ENCODE measurements around the gene ANKRD10. TPM values are rescaled to one million over a fixed set of nuclear protein-coding genes. Genes with fewer than 3 reads are reported as not detected.
"Not testable (repeated sequence)": the region's sequence is repeated elsewhere in the genome, so short reads cannot be mapped to it uniquely, and the experiment has no call there.

The ANKRD10 gene
- total RNA-seq, 1 donor from 2014 or later, result 145 TPM

- H3K27ac Mint-ChIP-seq, result no peak overlapping the region
- peaks cover 20% of the 10 kb centered on the region for H3K27me3 Mint-ChIP-seq
Measured at GRCh38 chr13:110838867-110839538, 75.9 kb downstream of the ANKRD10 start.

GRCh38 chr13:110838116-110838515 lies 76.8 kb downstream of the ANKRD10 start:
- no peak overlapping the region for H3K4me3 Mint-ChIP-seq
- intact Hi-C loops (cut with micrococcal nuclease), result no loop called here
- DNase-seq, result no peak
- no peaks in the 10 kb centered on the region for H3K4me1 Mint-ChIP-seq
- H3K27ac Mint-ChIP-seq, result no peak overlapping the region
- H3K9me3 Mint-ChIP-seq, result no peaks in the 10 kb centered on the region
- peaks cover 20% of the 10 kb centered on the region for H3K27me3 Mint-ChIP-seq
- no peaks in the 10 kb centered on the region for H3K36me3 Mint-ChIP-seq (ENCODE audit: low read depth)

More at GRCh38 chr13:110838867-110839538, 75.9 kb downstream of the ANKRD10 start:
- intact Hi-C loops (cut with micrococcal nuclease), result no loop called here
- no peaks in the 10 kb centered on the region for H3K36me3 Mint-ChIP-seq (ENCODE audit: low read depth)
- no peak for DNase-seq
- H3K9me3 Mint-ChIP-seq, result no peaks in the 10 kb centered on the region
- no peaks in the 10 kb centered on the region for H3K4me1 Mint-ChIP-seq
- H3K4me3 Mint-ChIP-seq, result no peak overlapping the region

- H3K9me3 Mint-ChIP-seq; H3K4me1 Mint-ChIP-seq; intact Hi-C loops (cut with micrococcal nuclease); DNase-seq; H3K4me3 Mint-ChIP-seq; H3K36me3 Mint-ChIP-seq (ENCODE audit: low read depth); H3K27ac Mint-ChIP-seq: not testable (repeated sequence)
- peaks cover 21% of the 10 kb centered on the region for H3K27me3 Mint-ChIP-seq
Measured at GRCh38 chr13:110837397-110838061, 77.3 kb downstream of the ANKRD10 start.

GRCh38 chr13:110836605-110836903 lies 78.3 kb downstream of the ANKRD10 start:
- Mint-ChIP-seq H3K27ac (no peak overlapping the region), H3K4me3 (no peak overlapping the region), H3K36me3 (ENCODE audit: low read depth) (no peaks in the 10 kb centered on the region), H3K4me1 (no peaks in the 10 kb centered on the region), H3K27me3 (peaks cover 20% of the 10 kb centered on the region), H3K9me3 (no peaks in the 10 kb centered on the region)
- intact Hi-C loops (cut with micrococcal nuclease), result no loop called here
- no peak for DNase-seq

GRCh38 chr13:110835721-110836604 lies 78.9 kb downstream of the ANKRD10 start:
- H3K27ac Mint-ChIP-seq, result no peak overlapping the region
- H3K9me3 Mint-ChIP-seq, result no peaks in the 10 kb centered on the region
- intact Hi-C loops (cut with micrococcal nuclease), result no loop called here
- no peaks in the 10 kb centered on the region for H3K36me3 Mint-ChIP-seq (ENCODE audit: low read depth)
- DNase-seq, result no peak
- peaks cover 17% of the 10 kb centered on the region for H3K27me3 Mint-ChIP-seq
- no peaks in the 10 kb centered on the region for H3K4me1 Mint-ChIP-seq
- no peak overlapping the region for H3K4me3 Mint-ChIP-seq

GRCh38 chr13:110834572-110834971 lies 80.3 kb downstream of the ANKRD10 start:
- no peak overlapping the region for H3K27ac Mint-ChIP-seq
- no peaks in the 10 kb centered on the region for H3K36me3 Mint-ChIP-seq (ENCODE audit: low read depth)
- intact Hi-C loops (cut with micrococcal nuclease), result no loop called here
- no peak overlapping the region for H3K4me3 Mint-ChIP-seq
- no peak for DNase-seq
- H3K27me3 Mint-ChIP-seq, result peaks cover 11% of the 10 kb centered on the region
- H3K9me3 Mint-ChIP-seq, result no peaks in the 10 kb centered on the region
- no peaks in the 10 kb centered on the region for H3K4me1 Mint-ChIP-seq

GRCh38 chr13:110832531-110832930 lies 82.3 kb downstream of the ANKRD10 start:
- Mint-ChIP-seq H3K27me3 (peaks cover 9% of the 10 kb centered on the region), H3K4me3 (no peak overlapping the region), H3K4me1 (no peaks in the 10 kb centered on the region), H3K36me3 (ENCODE audit: low read depth) (no peaks in the 10 kb centered on the region), H3K27ac (no peak overlapping the region), H3K9me3 (no peaks in the 10 kb centered on the region)
- intact Hi-C loops (cut with micrococcal nuclease), result no loop called here
- DNase-seq, result no peak

- Mint-ChIP-seq H3K36me3 (ENCODE audit: low read depth) (no peaks in the 10 kb centered on the region), H3K27me3 (peaks cover 9% of the 10 kb centered on the region), H3K9me3 (no peaks in the 10 kb centered on the region), H3K27ac (no peak overlapping the region), H3K4me3 (no peak overlapping the region), H3K4me1 (no peaks in the 10 kb centered on the region)
- DNase-seq, result no peak
- intact Hi-C loops (cut with micrococcal nuclease), result no loop called here
Measured at GRCh38 chr13:110832205-110832479, 82.7 kb downstream of the ANKRD10 start.

- Mint-ChIP-seq H3K4me3 (no peak overlapping the region), H3K36me3 (ENCODE audit: low read depth) (no peaks in the 10 kb centered on the region), H3K9me3 (no peaks in the 10 kb centered on the region), H3K4me1 (no peaks in the 10 kb centered on the region), H3K27me3 (peaks cover 7% of the 10 kb centered on the region), H3K27ac (no peak overlapping the region)
- no peak for DNase-seq
- intact Hi-C loops (cut with micrococcal nuclease), result no loop called here
Measured at GRCh38 chr13:110831437-110832204, 83.2 kb downstream of the ANKRD10 start.

- peaks cover 7% of the 10 kb centered on the region for H3K27me3 Mint-ChIP-seq
Measured at GRCh38 chr13:110830800-110831371, 84.0 kb downstream of the ANKRD10 start.

GRCh38 chr13:110830331-110830730 lies 84.5 kb downstream of the ANKRD10 start:
- H3K27ac Mint-ChIP-seq, result no peak overlapping the region
- DNase-seq, result no peak
- H3K4me1 Mint-ChIP-seq, result no peaks in the 10 kb centered on the region
- H3K36me3 Mint-ChIP-seq (ENCODE audit: low read depth), result no peaks in the 10 kb centered on the region
- H3K4me3 Mint-ChIP-seq, result no peak overlapping the region
- intact Hi-C loops (cut with micrococcal nuclease), result no loop called here
- no peaks in the 10 kb centered on the region for H3K9me3 Mint-ChIP-seq
- peaks cover 5% of the 10 kb centered on the region for H3K27me3 Mint-ChIP-seq

More at GRCh38 chr13:110830800-110831371, 84.0 kb downstream of the ANKRD10 start:
- no peak for DNase-seq
- no peaks in the 10 kb centered on the region for H3K9me3 Mint-ChIP-seq
- H3K4me1 Mint-ChIP-seq, result no peaks in the 10 kb centered on the region
- intact Hi-C loops (cut with micrococcal nuclease), result no loop called here
- H3K36me3 Mint-ChIP-seq (ENCODE audit: low read depth), result no peaks in the 10 kb centered on the region
- no peak overlapping the region for H3K27ac Mint-ChIP-seq
- no peak overlapping the region for H3K4me3 Mint-ChIP-seq

- no peak for DNase-seq
- Mint-ChIP-seq H3K4me1 (no peaks in the 10 kb centered on the region), H3K27ac (no peak overlapping the region), H3K27me3 (peaks cover 5% of the 10 kb centered on the region), H3K9me3 (no peaks in the 10 kb centered on the region), H3K4me3 (no peak overlapping the region), H3K36me3 (ENCODE audit: low read depth) (no peaks in the 10 kb centered on the region)
- intact Hi-C loops (cut with micrococcal nuclease), result no loop called here
Measured at GRCh38 chr13:110829486-110829885, 85.4 kb downstream of the ANKRD10 start.

GRCh38 chr13:110828705-110829104 lies 86.2 kb downstream of the ANKRD10 start:
- no peaks in the 10 kb centered on the region for H3K9me3 Mint-ChIP-seq
- no peaks in the 10 kb centered on the region for H3K36me3 Mint-ChIP-seq (ENCODE audit: low read depth)
- H3K27ac Mint-ChIP-seq, result no peak overlapping the region
- no peak for DNase-seq
- no peaks in the 10 kb centered on the region for H3K4me1 Mint-ChIP-seq
- intact Hi-C loops (cut with micrococcal nuclease), result no loop called here
- no peak overlapping the region for H3K4me3 Mint-ChIP-seq
- H3K27me3 Mint-ChIP-seq, result peaks cover 3% of the 10 kb centered on the region
